Memory B cell (primary cell): Measurements from ENCODE around the gene G6PC1.
"Not testable (repeated sequence)": the region's sequence is repeated elsewhere in the genome, so short reads cannot be mapped to it uniquely, and the experiment has no call there.

Experiments
- ATAC-seq: fragments of 150-1000 bp; cut with Tn5 transposase; 2 replicates; pipeline ENCODE4 v1.10.0; 2021; ENCODE audit warnings: low read depth, mild to moderate bottlenecking, moderate library complexity
- DNase-seq, 2 donors: peaks; one replicate each; pipeline ENCODE4 v3.0.0; 2022; ENCODE audit warnings: low spot score in 2 of 2
- H3K27ac Mint-ChIP-seq: one replicate; pipeline ENCODE4 v1.8.0; 2022; ENCODE audit warnings: mild to moderate bottlenecking, moderate library complexity, mixed read lengths
- H3K27me3 Mint-ChIP-seq: one replicate; pipeline ENCODE4 v1.8.0; 2022; ENCODE audit warnings: mixed read lengths
- H3K36me3 Mint-ChIP-seq: one replicate; pipeline ENCODE4 v1.8.0; 2022; ENCODE audit warnings: mild to moderate bottlenecking, mixed read lengths
- H3K4me1 Mint-ChIP-seq: one replicate; pipeline ENCODE4 v1.8.0; 2022; ENCODE audit warnings: mixed read lengths
- H3K4me3 Mint-ChIP-seq: one replicate; pipeline ENCODE4 v1.8.0; 2022; ENCODE audit warnings: mild to moderate bottlenecking, moderate library complexity, mixed read lengths
- H3K9me3 Mint-ChIP-seq: one replicate; pipeline ENCODE4 v1.8.0; 2022; ENCODE audit warnings: mixed read lengths

The G6PC1 gene

GRCh38 chr17:42866631-42867575, 33.7 kb upstream of the G6PC1 start:
- no peak for ATAC-seq
- Mint-ChIP-seq H3K27me3 (peaks cover 18% of the 10 kb centered on the region), H3K4me3 (no peak overlapping the region), H3K36me3 (peaks cover 8% of the 10 kb centered on the region), H3K9me3 (peaks cover 6% of the 10 kb centered on the region), H3K27ac (no peak overlapping the region), H3K4me1 (peaks cover 2% of the 10 kb centered on the region)
- no peak for DNase-seq

DNA sequence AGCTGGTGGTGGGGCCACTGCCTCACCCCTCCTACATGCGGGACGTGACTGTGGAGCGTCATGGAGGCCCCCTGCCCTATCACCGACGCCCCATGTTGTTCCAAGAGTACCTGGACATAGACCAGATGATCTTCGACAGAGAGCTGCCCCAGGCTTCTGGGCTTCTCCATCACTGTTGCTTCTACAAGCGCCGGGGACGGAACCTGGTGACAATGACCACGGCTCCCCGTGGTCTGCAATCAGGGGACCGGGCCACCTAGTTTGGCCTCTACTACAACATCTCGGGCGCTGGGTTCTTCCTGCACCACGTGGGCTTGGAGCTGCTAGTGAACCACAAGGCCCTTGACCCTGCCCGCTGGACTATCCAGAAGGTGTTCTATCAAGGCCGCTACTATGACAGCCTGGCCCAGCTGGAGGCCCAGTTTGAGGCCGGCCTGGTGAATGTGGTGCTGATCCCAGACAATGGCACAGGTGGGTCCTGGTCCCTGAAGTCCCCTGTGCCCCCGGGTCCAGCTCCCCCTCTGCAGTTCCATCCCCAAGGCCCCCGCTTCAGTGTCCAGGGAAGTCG, 32.8 kb upstream of the G6PC1 start:
- not testable (repeated sequence) for H3K27ac Mint-ChIP-seq, H3K4me3 Mint-ChIP-seq, ATAC-seq, H3K9me3 Mint-ChIP-seq, H3K4me1 Mint-ChIP-seq, DNase-seq, H3K36me3 Mint-ChIP-seq
- peaks cover 18% of the 10 kb centered on the region for H3K27me3 Mint-ChIP-seq

DNA sequence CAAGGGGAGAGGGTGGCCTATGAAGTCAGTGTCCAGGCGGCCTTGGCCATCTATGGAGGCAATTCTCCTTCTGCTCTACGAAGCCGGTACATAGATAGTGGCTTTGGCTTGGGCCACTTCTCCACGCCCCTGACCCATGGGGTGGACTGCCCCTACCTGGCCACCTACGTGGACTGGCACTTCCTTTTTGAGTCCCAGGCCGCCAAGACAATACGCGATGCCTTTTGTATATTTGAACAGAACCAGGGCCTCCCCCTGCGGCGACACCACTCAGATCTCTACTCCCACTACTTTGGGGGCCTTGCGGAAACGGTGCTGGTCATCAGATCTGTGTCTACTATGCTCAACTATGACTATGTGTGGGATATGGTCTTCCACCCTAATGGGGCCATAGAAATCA, 32.3 kb upstream of the G6PC1 start:
- Mint-ChIP-seq H3K9me3 (peaks cover 6% of the 10 kb centered on the region), H3K4me3 (no peak overlapping the region), H3K36me3 (peaks cover 8% of the 10 kb centered on the region), H3K27ac (no peak overlapping the region), H3K27me3 (peaks cover 20% of the 10 kb centered on the region), H3K4me1 (peaks cover 2% of the 10 kb centered on the region)
- ATAC-seq (no peak), DNase-seq (no peak)

- Mint-ChIP-seq H3K27me3 (peaks cover 12% of the 10 kb centered on the region), H3K4me1 (peaks cover 2% of the 10 kb centered on the region), H3K4me3 (no peak overlapping the region), H3K9me3 (peaks cover 3% of the 10 kb centered on the region), H3K36me3 (peaks cover 3% of the 10 kb centered on the region), H3K27ac (no peak overlapping the region)
- DNase-seq (no peak), ATAC-seq (no peak)
Observed at GRCh38 chr17:42871647-42872046, 29.0 kb upstream of the G6PC1 start.

DNA sequence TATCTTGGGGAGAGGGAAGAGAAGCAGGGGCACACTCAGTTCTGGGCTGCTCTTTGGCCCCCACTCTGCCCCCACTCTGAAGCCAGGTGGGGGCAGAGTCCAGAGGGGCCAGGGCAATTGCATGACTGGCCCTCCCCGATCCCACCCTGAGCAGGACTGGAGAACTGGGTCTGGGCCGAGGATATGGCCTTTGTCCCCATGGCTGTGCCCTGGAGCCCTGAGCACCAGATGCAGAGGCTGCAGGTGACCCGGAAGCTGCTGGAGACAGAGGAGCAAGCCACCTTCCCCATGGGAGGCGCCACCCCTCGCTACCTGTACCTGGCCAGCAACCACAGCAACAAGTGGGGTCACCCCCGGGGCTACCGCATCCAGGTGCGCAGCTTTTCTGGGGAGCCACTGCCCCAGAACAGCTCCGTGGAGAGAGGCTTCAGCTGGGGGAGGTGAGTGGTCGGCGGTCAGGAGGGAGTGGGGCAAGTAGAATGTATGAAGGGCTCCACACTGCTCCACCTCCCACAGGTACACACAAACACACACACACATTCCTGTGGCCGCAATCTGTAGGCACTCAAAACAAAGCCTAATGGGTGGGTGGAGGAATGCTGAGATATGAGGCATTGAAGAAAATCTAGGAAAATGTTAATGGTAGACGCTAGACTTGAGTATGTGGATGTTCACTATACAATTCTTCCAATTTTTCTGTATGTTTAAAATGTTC, 28.2 kb upstream of the G6PC1 start:
- ATAC-seq (no peak), DNase-seq (no peak)
- Mint-ChIP-seq H3K4me1 (peaks cover 2% of the 10 kb centered on the region), H3K36me3 (peaks cover 3% of the 10 kb centered on the region), H3K27ac (peak overlapping the region; percentile 2), H3K27me3 (peaks cover 15% of the 10 kb centered on the region), H3K4me3 (no peak overlapping the region), H3K9me3 (peaks cover 3% of the 10 kb centered on the region)

GRCh38 chr17:42873315-42873714, 27.3 kb upstream of the G6PC1 start:
- DNase-seq: no peak
- Mint-ChIP-seq H3K9me3 (peaks cover 3% of the 10 kb centered on the region), H3K4me1 (peaks cover 2% of the 10 kb centered on the region), H3K27me3 (peaks cover 17% of the 10 kb centered on the region), H3K36me3 (peaks cover 3% of the 10 kb centered on the region), H3K27ac (peak overlapping the region; percentile 2), H3K4me3 (no peak overlapping the region)
- no peak for ATAC-seq

DNA sequence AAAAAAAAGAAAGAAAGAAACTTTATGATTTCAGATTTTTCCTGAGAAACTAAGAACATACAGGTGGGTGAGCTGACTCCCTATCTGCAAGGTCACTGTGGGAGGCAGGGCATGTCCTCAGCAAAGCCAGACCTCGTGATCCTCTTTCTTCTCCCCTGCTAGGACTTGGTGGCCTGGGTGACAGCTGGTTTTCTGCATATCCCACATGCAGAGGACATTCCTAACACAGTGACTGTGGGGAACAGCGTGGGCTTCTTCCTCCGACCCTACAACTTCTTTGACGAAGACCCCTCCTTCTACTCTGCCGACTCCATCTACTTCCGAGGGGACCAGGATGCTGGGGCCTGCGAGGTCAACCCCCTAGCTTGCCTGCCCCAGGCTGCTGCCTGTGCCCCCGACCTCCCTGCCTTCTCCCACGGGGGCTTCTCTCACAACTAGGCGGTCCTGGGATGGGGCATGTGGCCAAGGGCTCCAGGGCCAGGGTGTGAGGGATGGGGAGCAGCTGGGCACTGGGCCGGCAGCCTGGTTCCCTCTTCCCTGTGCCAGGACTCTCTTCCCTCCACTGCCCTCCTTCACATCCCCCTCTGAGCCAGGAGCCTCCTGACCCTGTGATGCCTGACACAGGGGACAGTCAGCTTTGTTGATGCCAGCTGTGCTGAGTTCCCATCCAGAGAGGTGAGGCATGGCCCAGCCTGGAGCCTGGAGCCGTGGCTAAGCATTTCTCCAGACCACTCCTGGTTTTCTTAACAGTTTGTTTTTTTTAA, 26.5 kb upstream of the G6PC1 start:
- peaks cover 17% of the 10 kb centered on the region for H3K27me3 Mint-ChIP-seq
- H3K4me3 Mint-ChIP-seq, H3K4me1 Mint-ChIP-seq, H3K9me3 Mint-ChIP-seq, H3K27ac Mint-ChIP-seq, ATAC-seq, H3K36me3 Mint-ChIP-seq, DNase-seq: not testable (repeated sequence)

DNA sequence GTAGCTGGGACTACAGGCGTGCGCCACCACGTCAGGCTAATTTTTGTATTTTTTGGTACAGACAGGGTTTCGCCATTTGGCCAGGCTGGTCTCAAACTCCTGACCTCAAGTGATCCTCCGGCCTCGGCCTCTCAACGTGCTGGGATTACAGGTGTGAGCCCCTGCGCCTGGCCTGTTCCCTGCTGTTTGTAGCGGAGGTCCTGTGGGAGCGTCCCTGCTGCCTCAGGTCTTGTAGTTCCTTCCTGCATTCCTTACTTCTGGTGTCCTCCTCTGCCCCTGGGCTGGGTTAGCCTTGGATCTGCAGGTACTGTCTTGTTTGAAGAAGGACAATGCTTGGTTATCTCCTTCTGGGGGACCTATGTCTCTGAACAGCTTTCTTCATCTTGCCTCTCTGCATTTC, 23.6 kb upstream of the G6PC1 start:
- H3K27me3 Mint-ChIP-seq: peaks cover 17% of the 10 kb centered on the region
- DNase-seq (no peak), ATAC-seq (no peak)
- H3K27ac Mint-ChIP-seq: no peak overlapping the region
- no peaks in the 10 kb centered on the region for H3K9me3 Mint-ChIP-seq
- H3K36me3 Mint-ChIP-seq: no peaks in the 10 kb centered on the region
- H3K4me3 Mint-ChIP-seq: no peak overlapping the region
- H3K4me1 Mint-ChIP-seq: no peaks in the 10 kb centered on the region

- H3K4me3 Mint-ChIP-seq: no peak overlapping the region
- no peaks in the 10 kb centered on the region for H3K4me1 Mint-ChIP-seq
- no peaks in the 10 kb centered on the region for H3K9me3 Mint-ChIP-seq
- no peak for ATAC-seq
- no peak overlapping the region for H3K27ac Mint-ChIP-seq
- peaks cover 15% of the 10 kb centered on the region for H3K27me3 Mint-ChIP-seq
- H3K36me3 Mint-ChIP-seq: no peaks in the 10 kb centered on the region
- no peak for DNase-seq
Observed at GRCh38 chr17:42878123-42878880, 22.3 kb upstream of the G6PC1 start.

DNA sequence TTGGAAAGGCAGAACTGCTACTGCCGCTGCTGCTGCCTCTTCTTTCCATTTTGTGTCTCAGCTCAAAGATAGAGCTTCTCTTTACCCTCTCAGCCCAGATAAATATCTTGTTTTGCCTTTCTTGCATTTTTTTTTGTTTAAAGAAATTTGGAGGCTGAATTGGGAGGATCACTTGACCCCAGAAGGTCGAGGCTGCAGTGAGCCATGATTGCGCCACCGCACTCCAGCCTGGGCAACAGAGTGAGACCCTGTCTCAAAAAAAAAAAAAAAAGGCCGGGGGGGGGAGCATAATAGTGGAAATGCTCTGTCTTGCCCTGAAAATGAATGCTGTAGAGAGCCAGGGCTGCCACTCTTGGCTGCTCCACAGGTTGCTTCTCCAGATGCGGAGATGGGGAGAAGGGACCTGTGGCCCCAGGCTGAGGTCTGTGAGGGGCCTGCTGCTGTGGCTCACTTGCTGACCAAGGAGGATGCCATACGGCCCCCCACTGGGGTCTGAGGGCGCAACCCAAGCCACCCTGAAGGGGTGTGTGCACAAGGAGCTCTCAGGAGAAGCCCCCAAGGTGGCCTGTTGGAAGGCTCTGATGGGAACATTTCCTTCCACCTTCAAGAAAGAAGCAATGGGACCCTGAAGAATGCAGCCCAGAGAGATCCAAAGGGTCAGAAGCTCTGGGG, 21.5 kb upstream of the G6PC1 start:
- no peak for DNase-seq
- H3K4me1 Mint-ChIP-seq: no peaks in the 10 kb centered on the region
- no peak overlapping the region for H3K4me3 Mint-ChIP-seq
- no peak for ATAC-seq
- H3K27me3 Mint-ChIP-seq: peaks cover 16% of the 10 kb centered on the region
- H3K36me3 Mint-ChIP-seq: no peaks in the 10 kb centered on the region
- H3K27ac Mint-ChIP-seq: no peak overlapping the region
- no peaks in the 10 kb centered on the region for H3K9me3 Mint-ChIP-seq

- DNase-seq (no peak), ATAC-seq (no peak)
- Mint-ChIP-seq H3K27me3 (peaks cover 16% of the 10 kb centered on the region), H3K27ac (no peak overlapping the region), H3K4me3 (no peak overlapping the region), H3K4me1 (no peaks in the 10 kb centered on the region), H3K9me3 (no peaks in the 10 kb centered on the region), H3K36me3 (no peaks in the 10 kb centered on the region)
Observed at GRCh38 chr17:42879596-42879985, 21.0 kb upstream of the G6PC1 start.

- Mint-ChIP-seq H3K36me3 (no peaks in the 10 kb centered on the region), H3K9me3 (no peaks in the 10 kb centered on the region), H3K27me3 (peaks cover 13% of the 10 kb centered on the region), H3K4me3 (no peak overlapping the region), H3K27ac (no peak overlapping the region), H3K4me1 (no peaks in the 10 kb centered on the region)
- no peak for DNase-seq
- no peak for ATAC-seq
Observed at GRCh38 chr17:42880776-42881310, 19.8 kb upstream of the G6PC1 start.

DNA sequence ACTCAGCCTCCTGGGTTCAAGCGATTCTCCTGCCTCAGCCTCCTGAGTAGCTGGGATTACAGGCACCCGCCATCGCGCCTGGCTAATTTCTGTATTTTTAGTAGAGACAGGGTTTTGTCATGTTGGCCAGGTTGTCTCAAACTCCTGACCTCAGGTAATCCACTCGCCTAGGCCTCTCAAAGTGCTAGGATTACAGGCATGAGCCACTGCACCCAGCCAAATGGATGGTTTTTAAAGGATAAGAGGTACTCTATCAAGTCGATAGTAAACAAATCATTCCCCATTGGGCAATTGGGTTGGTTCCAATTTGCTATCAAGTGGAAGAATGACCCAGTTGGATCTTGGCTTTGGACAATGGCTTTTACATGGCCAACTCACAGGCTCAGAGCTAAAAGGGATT, 18.9 kb upstream of the G6PC1 start:
- H3K36me3 Mint-ChIP-seq, H3K4me3 Mint-ChIP-seq, DNase-seq, ATAC-seq, H3K27ac Mint-ChIP-seq, H3K4me1 Mint-ChIP-seq, H3K9me3 Mint-ChIP-seq: not testable (repeated sequence)
- peaks cover 16% of the 10 kb centered on the region for H3K27me3 Mint-ChIP-seq
